GM21723 (cell line): ENCODE data around the gene EXOC3L1.

ENCODE experiments used
- ATAC-seq: cut with Tn5 transposase; IDR thresholded peaks from one replicate; pipeline ENCODE4 v1.9.1; 2021; ENCODE audit warnings: mild to moderate bottlenecking, moderate library complexity; ENCODE audit not compliant: unreplicated experiment

EXOC3L1 gene

DNA sequence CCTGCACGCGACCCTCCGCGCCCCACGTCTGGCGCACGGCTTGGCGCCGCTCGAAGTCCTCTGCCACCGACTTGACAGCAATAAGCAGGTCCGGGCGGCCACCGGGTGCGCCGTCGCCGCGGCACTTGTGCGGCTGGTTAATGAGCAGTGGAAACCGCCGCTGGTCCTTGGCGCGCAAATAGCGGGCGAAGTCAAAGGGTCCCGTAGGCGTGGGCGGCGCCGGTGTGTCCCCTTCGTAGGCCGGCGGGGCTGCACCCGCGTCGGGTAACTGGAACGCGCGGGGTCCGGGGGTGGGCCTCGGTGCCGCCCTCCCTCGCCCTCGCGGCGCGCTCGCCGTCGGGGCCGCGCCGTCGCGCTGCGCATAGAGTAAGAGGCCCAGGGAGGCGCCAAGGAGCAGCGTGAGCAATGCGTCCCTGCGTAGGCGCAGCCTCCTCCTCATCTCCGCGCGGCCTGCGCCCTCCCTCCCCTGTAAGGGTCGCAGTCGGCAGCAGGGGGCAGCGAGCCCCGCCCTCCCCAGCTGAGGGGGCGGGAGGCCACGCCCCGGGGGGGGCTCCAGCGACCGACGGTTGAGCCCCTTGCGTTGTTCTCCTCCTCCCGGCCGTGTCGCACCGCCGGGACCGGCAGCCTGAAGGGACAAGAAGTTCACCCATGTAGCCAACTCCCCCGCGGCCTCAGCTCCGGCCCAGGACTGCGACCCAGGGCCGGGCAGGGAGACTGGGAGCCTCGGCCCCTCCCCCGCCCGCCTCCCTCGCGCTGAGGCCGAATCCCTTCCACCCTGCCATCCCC, 39.7 kb downstream of the EXOC3L1 start:
- peak; percentile 45 for ATAC-seq

GRCh38 chr16:67149276-67150046, 40.5 kb downstream of the EXOC3L1 start:
- ATAC-seq, result no peak

- ATAC-seq, result no peak
Observed at GRCh38 chr16:67148656-67149275, 41.2 kb downstream of the EXOC3L1 start.

DNA sequence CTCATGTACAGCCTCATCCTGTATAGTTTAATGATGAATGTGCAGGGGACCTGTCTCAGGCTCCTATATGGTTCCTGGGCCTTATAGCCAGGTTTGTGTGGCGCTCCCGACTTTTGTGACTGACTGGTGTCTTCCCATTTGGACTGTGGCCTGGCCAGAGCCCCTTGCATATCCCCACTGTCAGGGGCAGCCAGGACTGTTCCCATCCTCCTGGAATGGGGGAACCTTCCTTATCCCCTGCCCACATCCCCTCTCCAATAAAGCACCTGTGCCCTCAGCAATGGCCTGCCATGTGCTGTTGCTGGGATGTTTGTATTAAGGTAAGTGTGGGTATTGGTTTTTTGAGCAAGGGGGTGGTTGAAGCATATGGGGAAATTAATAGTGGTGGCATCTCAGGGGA, 41.7 kb downstream of the EXOC3L1 start:
- ATAC-seq, result no peak

- no peak for ATAC-seq
Observed at GRCh38 chr16:67147437-67148140, 42.3 kb downstream of the EXOC3L1 start.

DNA sequence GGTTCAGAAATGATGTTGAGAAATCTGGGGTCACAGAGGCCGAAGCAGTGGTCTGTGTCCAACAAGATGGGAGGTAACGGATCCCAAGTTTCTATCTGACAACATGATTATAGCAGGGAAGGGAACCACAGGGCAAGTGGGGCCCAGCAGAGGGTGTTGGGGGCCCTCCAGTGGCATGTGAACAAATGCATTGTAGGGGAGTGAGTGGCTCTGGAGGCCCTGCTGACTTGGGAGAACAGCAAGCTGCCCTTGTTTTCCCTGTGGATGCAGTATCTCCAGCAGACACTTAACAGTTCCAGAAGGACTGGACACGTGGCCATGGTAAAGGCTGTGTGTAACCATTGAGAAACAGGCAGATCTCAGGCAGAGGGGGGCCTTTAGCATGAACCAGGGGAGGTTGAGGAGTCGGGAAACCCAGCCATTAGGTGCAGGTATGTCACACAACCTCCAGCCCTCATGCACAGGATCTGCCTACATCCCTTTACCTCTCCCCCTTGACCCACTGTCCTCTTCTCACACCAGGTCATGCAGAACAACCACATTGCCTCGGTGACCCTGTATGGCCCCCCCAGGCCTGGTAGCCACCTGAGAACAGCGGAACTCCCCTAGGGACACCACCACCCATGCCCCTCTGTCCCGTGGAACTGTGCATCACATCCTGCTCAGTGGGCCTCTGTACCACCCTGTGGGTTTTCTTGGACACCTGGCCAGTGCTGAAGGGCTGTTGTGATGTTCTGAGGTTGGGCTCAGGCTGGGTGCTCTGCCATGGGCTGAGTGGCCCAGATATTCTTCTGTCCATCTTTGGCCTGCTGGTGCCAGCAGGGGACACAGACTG, 43.2 kb downstream of the EXOC3L1 start:
- no peak for ATAC-seq

DNA sequence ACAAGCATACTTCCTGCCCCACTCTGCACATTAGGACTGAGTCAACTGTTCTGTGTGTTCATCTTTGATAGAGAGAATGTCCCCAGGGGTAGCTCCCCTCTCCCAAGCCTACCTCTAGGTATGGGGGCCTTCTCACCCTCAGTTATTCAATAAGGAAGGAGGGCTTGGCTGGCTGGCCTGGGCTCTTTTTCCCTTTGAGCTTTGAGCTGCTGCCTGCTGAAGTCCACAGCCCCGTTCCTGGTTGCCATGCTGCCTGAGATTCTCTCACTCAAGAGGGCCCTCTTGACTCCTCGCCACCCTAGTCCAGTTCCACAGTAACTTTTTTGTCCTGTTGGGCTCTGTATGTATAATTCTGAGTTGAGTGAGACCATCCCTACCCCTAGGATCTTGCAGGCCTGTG, 44.2 kb downstream of the EXOC3L1 start:
- ATAC-seq, result no peak

DNA sequence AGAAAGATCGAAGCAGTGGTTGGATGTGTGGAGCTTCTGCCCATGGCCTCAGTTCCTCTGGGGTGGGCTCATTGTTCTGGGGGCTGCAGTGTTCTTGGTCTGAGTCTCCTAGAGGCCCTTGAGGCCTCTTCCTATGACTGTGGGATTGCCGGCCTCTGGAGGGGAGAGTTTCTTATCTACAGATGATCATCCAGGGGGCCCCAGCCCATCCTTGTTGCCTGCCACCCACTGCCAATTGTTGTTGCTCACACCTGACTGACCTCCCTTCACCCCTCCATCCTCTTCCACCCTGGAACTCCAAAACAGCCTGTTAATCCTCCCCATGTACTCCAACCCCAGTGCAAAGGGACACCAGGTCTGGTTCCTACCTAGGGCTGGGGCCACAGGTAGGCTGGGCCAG, 45.0 kb downstream of the EXOC3L1 start:
- no peak for ATAC-seq

- no peak for ATAC-seq
Observed at GRCh38 chr16:67142342-67142741, 47.6 kb downstream of the EXOC3L1 start.

DNA sequence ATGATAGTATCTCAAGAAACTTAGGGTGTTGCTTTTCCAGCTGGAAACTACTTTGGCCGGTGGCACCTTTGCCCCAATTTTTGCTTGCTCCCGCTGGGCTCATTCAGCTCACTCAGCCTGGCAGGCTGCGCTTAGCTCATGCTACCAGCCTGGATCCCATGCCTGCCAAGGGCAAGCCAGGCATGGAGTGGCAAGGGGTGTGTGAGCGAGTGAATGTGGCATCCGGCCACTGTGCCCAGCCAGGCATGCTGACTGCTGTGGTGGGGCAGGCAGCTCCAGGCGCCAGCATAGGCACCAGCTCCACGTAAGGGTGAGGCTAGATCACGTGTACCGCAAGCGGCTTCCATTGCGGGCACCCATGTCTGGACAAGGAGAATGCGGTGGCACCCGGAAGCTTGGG, 48.5 kb downstream of the EXOC3L1 start:
- ATAC-seq, result no peak

- ATAC-seq, result no peak
Observed at GRCh38 chr16:67137605-67138004, 52.3 kb downstream of the EXOC3L1 start.
